Activated CD4-positive, alpha-beta T cell treated with anti-CD3 and anti-CD28 coated beads for 1 hour (primary cell): Measurements from ENCODE around the gene MRPS18B.
"Not testable (repeated sequence)": the region's sequence is repeated elsewhere in the genome, so short reads cannot be mapped to it uniquely, and the experiment has no call there.

Source experiments
- DNase-seq: peaks from one replicate; pipeline ENCODE4 v3.0.0-alpha.2; 2020

MRPS18B gene

DNA sequence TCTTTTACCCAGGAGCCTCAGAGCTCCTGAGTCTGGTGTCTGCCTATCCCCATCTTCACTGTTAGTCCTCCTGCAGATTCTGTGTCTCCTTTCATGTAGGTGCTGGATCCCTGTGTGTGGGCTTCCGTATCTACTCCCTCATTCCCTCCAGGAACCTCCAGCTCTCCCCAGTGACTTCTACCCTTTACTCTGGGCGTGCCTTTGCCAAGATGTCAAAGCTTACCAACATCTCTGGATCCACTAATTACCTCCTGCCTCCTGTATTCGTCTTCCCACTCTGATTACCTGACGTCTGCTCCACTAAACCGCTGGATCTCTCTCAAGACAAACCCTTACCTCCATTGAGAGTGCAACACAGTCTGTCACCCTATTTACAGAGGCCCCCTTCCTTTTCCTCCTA, 27.1 kb downstream of the MRPS18B start:
- no peak for DNase-seq

DNA sequence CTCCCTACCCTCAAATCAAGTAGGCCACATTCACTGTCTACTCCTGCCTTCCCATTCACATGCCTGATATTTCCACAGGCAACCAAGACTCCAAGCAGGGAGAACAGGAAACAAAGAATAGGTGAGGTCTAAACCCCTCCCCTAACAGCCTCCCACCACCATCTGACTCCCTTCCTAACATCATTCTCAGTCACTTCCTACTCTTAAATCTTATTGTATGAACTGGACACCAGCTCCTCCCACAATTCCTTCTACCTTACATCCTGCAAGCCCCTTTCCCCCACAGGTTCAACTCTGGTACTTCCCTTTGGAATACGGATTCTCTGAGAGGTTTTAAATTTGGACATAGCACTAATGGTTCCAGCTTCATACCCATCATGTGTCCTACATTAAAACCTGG, 28.3 kb downstream of the MRPS18B start:
- DNase-seq: no peak

GRCh38 chr6:30646450-30647241, 29.0 kb downstream of the MRPS18B start, which contains the start of gene C6orf136:
TSS of gene C6orf136 (plus strand) at chr6:30647133. CDS start at chr6:30647232, 99 bp downstream.
- peak; percentile 92 for DNase-seq

DNA sequence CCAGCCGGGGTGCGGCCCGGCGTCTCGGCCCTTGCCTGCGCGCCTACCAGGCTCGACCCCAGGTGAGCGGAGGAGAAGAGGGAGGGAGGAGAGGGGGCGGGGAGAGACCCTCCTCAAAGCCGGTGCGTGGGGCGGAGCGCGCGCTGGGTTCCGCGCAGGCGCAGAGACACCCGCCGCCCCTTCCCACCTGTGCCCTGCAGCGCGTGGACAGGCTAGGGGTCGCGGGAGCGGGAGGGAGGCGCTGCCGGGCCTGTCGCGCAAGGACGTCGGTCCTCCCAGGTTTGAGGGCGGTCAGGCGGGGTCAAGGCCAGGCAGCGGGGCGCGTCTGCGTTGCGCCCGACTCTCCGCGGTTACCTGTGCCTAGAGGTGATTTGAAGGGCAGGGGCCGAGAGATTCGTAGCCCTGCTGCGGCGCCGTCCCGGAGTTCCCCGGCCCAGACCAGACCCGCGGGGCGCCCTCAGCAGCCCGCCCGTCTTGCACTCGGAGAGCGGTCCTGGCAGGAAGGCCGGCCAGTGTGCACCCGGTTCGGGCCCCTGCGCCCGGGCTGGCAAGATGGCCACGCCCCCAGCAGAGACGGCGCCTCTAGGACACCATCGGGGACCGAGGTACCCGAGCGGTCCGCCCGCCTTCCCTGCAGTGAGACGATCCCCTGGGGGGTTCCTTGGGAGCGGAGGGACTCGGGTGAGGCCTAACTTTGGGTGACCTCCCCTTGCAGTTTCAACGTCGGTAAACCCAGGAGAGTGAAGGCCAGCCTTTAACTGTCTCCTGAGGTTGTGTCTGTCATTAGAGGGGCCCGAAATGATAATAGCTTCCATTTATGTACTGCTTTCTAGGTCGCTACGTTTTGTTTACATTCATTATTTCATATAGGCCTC, 29.8 kb downstream of the MRPS18B start:
- DNase-seq: peak; percentile 72

GRCh38 chr6:30651143-30651542, 33.5 kb downstream of the MRPS18B start:
- DNase-seq: no peak

GRCh38 chr6:30654798-30655742, 37.4 kb downstream of the MRPS18B start:
- no peak for DNase-seq

DNA sequence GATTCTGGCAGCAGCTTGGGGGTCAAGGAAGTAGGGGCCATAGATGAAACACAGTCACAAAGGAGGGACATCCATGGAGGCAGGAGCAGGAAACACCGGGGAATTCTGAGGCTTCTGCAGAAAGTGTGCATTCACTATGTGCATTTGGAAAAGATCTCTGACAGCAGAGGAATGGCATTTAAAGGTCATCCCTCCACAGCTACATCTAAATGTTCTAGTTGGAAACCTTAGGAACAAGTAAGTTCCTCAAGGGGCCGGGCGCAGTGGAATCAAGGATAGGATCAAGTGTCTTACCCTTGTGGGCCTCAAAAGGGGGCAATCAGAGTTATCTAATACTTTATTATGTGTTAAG, 38.1 kb downstream of the MRPS18B start:
- no peak for DNase-seq

- no peak for DNase-seq
These were observed 38.9 kb downstream of the MRPS18B start for GRCh38 chr6:30656513-30656912.

- no peak for DNase-seq
These were observed 39.8 kb downstream of the MRPS18B start for GRCh38 chr6:30657454-30657853.

- not testable (repeated sequence) for DNase-seq
These were observed 40.3 kb downstream of the MRPS18B start for GRCh38 chr6:30657922-30658321.

DNA sequence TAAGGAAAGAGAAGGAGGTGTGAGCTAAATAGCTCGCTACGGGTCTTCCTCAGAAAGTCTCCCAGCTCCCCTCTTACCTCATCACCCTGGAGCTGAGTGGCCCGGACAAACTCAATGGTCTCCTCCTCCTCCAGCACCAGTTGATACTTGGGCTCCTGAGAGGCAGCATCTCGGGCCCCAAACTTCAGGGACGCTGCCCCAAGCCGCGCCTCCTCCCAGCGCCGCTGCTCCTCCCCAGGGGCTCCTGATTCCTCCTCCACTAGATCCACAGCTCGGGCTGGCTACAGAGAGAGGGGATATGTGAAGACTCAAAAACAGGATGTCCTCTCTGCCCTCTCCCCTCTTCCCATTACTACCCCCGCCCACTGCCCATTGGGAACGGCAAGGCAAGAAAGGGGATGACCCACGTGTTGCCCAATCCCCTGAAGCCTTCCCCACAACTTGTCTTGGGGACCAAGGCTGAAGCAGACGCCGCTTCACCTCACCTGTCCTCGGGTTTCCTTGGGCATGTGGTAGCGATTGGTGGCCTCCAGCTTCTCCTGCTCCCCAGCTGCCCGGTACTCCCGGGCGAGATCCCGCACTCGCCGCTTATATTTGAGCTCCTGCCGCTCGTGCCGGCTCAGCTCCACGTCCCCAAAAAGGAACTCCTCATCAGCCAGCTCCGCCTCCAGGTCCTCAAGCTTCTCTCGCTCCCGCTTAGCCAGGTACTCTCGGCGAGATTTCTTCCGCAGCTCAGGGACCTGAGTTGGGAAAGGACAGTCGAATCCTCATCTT, 47.5 kb downstream of the MRPS18B start:
- DNase-seq: no peak

DNA sequence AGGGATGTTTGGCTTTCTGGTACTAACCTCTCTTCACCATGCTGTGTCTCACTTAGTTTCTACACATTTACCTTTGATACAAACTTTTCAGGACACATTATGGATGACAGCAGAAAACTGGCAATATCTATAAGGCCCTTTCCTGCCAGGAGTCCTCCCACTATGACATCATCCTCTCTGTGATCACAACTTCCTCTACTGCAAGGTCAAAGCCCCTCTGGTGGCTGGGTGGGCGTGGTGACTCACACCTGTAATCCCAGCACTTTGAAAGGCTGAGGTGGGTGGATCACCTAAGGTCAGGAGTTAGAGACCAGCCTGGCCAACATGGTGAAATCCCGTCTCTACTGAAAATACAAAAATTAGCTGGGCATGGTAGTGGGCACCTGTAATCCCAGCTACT, 48.7 kb downstream of the MRPS18B start:
- DNase-seq: not testable (repeated sequence)

DNA sequence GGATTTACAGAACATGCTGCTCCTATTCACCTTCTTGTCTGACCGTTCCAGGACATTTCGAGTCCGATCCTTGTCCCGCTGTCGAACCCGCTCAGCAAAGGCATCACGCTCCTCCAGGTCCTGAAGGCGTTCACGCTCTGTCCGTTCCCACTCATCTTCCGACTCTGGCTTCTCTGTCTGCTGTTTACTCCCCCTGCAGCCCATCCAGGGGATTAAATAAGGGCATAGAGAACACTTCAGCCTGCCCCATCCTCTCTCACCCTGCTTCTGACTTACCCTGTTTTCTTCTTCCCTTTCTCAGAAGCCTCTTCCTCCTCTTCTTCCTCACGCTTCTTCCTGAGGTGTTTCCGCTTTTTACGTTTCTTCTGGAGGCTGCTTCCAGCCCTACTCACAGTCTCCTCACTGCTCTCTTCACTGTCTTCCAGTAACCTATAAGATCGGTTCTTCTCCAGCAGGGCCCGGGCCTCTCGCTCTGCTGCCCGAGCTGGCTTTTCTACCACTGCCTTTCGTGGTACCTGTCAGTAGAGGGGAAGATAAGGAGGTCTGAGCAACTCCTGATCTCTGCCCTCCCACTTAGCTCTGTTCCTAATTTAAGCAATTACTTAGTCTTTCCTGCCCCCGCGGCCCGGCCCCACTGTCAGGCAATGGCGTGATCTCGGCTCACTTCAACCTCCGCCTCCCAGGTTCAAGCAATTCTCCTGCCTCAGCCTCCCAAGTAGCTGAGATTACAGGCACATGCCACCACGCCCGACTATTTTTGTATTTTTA, 53.3 kb downstream of the MRPS18B start:
- no peak for DNase-seq

DNA sequence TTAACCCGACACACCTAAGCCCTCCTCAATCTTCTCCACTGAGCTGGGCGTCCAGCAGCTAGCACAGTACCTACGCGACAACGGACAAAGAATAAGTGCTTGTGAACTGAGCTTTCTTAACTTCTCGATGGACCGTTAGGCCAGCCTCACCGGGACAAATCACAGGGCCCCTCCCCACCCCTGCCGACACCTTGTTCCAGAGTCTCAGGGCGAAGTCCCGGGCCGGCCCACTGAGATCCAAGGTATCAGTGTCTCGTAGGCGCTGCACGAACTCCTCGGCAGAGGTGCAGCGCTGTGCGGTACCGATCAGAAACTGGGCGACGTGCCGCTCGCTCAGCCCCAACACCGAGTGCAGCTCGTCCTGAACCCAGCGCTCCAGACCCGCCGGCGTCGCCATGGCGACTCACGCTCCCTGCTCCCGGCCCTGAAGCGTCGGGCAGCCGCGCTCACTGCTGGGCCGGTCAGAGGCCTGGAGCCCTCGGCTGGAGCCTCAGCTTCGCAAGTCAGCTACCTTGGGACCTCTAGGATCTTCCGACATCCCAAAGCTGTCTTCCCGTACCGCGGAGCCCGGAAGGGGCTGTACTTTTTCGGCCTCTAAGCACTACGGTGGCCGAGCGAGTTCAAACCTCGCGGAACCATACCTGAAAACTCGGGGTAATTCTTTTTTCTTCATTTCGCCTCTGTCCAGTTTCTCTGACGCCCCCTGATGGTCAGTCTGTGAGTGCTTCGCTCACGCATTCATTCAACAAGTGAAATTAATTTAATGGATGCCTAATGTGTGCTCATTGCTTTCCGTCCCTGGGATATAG, 55.0 kb downstream of the MRPS18B start, which contains the start of gene DHX16:
Gene DHX16, minus strand, starts transcription at position 562 of the 809 bp plus-strand sequence. Its CDS starts 165 bp downstream, at position 397.
- peak; percentile 78 for DNase-seq
